Kidney epithelial cell (primary cell): ENCODE data around the gene DNASE2B. TPM values are rescaled to one million over a fixed set of nuclear protein-coding genes. Genes with fewer than 3 reads are reported as not detected.

Source experiments
- DNase-seq: peaks from one replicate; pipeline ENCODE4 v3.0.0-alpha.2; 2010; ENCODE audit warnings: low read depth
- H3K27me3 ChIP-seq: 2 replicates; pipeline ENCODE4 v1.6.0; 2011; ENCODE audit warnings: low read length; ENCODE audit not compliant: control insufficient read depth, insufficient read depth
- H3K36me3 ChIP-seq: 2 replicates; pipeline ENCODE4 v1.5.1; 2011; ENCODE audit warnings: low read length; ENCODE audit not compliant: control insufficient read depth, insufficient read depth
- H3K4me3 ChIP-seq: 2 replicates; pipeline ENCODE4 v1.5.1; 2011; ENCODE audit warnings: low read depth, mild to moderate bottlenecking, control low read depth, low read length
- CTCF ChIP-seq: IDR thresholded peaks from 2 replicates; pipeline ENCODE4 v1.5.1; 2011; ENCODE audit warnings: mild to moderate bottlenecking, moderate library complexity, low read length, control low read depth, inconsistent platforms; ENCODE audit not compliant: insufficient read depth, poor library complexity, severe bottlenecking
- total RNA-seq: library from RNA; depleted of rRNA; stranded (reverse); fragments of >200 nt; gene quantifications from 2 replicates; pipeline ENCODE4 v1.2.3, GENCODE V29; 2015

The DNASE2B gene
- total RNA-seq, 1 donor from 2014 or later, result not detected

- Histone ChIP-seq H3K4me3 (no peak overlapping the region), H3K27me3 (no peaks in the 10 kb centered on the region), H3K36me3 (no peaks in the 10 kb centered on the region)
- TF ChIP-seq CTCF, result no peak
- DNase-seq, result no peak
Measured at GRCh38 chr1:84376000-84376910, 22.0 kb upstream of the DNASE2B start.

- H3K27me3 ChIP-seq, result no peaks in the 10 kb centered on the region
- no peaks in the 10 kb centered on the region for H3K36me3 ChIP-seq
- peak; percentile 38 for DNase-seq
- H3K4me3 ChIP-seq, result no peak overlapping the region
- TF ChIP-seq CTCF, result no peak
Measured at GRCh38 chr1:84377480-84378095, 20.7 kb upstream of the DNASE2B start.

GRCh38 chr1:84379138-84379916 lies 19.0 kb upstream of the DNASE2B start:
- TF ChIP-seq CTCF, result no peak
- H3K27me3 ChIP-seq, result no peaks in the 10 kb centered on the region
- no peaks in the 10 kb centered on the region for H3K36me3 ChIP-seq
- no peak overlapping the region for H3K4me3 ChIP-seq
- peak; percentile 76 for DNase-seq

GRCh38 chr1:84379917-84380180 lies 18.4 kb upstream of the DNASE2B start:
- DNase-seq, result no peak
- Histone ChIP-seq H3K4me3 (no peak overlapping the region), H3K27me3 (no peaks in the 10 kb centered on the region)

GRCh38 chr1:84382127-84382526 lies 16.2 kb upstream of the DNASE2B start:
- no peaks in the 10 kb centered on the region for H3K36me3 ChIP-seq
- no peaks in the 10 kb centered on the region for H3K27me3 ChIP-seq
- TF ChIP-seq CTCF, result no peak
- DNase-seq, result no peak
- H3K4me3 ChIP-seq, result no peak overlapping the region

More at GRCh38 chr1:84379917-84380180, 18.4 kb upstream of the DNASE2B start:
- no peak for TF ChIP-seq CTCF
- no peaks in the 10 kb centered on the region for H3K36me3 ChIP-seq
